NCI-H2196 (cell line): ENCODE data around the gene FZD10.

Experiments
- DNase-seq: peaks from one replicate; lab custom pipeline; 2025; ENCODE audit not compliant: unreplicated experiment; lab: John Stamatoyannopoulos, UW

The FZD10 gene

GRCh38 chr12:130131025-130131424, 31.2 kb upstream of the FZD10 start:
- DNase-seq = no peak

- DNase-seq = no peak
These were observed 30.5 kb upstream of the FZD10 start for GRCh38 chr12:130131801-130132200.

GRCh38 chr12:130132831-130133511, 29.3 kb upstream of the FZD10 start:
- peak; percentile 22 for DNase-seq

- DNase-seq = no peak
These were observed 28.3 kb upstream of the FZD10 start for GRCh38 chr12:130133851-130134562.

- DNase-seq = no peak
These were observed 27.7 kb upstream of the FZD10 start for GRCh38 chr12:130134563-130134915.

GRCh38 chr12:130136509-130137039, 25.7 kb upstream of the FZD10 start:
- DNase-seq = no peak

GRCh38 chr12:130137040-130138018, 24.9 kb upstream of the FZD10 start:
- peak; percentile 47 for DNase-seq

GRCh38 chr12:130138478-130138877, 23.8 kb upstream of the FZD10 start:
- no peak for DNase-seq

- no peak for DNase-seq
These were observed 22.5 kb upstream of the FZD10 start for GRCh38 chr12:130139567-130140421.

- DNase-seq = no peak
These were observed 21.2 kb upstream of the FZD10 start for GRCh38 chr12:130141105-130141504.

GRCh38 chr12:130141901-130142683, 20.2 kb upstream of the FZD10 start:
- DNase-seq = no peak

GRCh38 chr12:130142736-130143135, 19.5 kb upstream of the FZD10 start:
- DNase-seq = no peak

- no peak for DNase-seq
These were observed 19.1 kb upstream of the FZD10 start for GRCh38 chr12:130143136-130143535.

GRCh38 chr12:130144256-130144655, 18.0 kb upstream of the FZD10 start:
- no peak for DNase-seq

- no peak for DNase-seq
These were observed 16.5 kb upstream of the FZD10 start for GRCh38 chr12:130145731-130146130.

GRCh38 chr12:130146176-130146931, 15.9 kb upstream of the FZD10 start:
- no peak for DNase-seq

GRCh38 chr12:130147875-130148596, 14.2 kb upstream of the FZD10 start:
- peak; percentile 37 for DNase-seq

- no peak for DNase-seq
These were observed 10.4 kb upstream of the FZD10 start for GRCh38 chr12:130151846-130152245.
